SK-N-MC (cell line): Measurements from ENCODE around the gene ORM1.
"Not testable (repeated sequence)": the region's sequence is repeated elsewhere in the genome, so short reads cannot be mapped to it uniquely, and the experiment has no call there.

Source experiments
- EZH2 ChIP-seq: fragments of 200-600 bp; sonication (generic); IDR thresholded peaks from one replicate; pipeline ENCODE4 v1.6.1; 2017; ENCODE audit warnings: antibody characterized with exemption
- POLR2AphosphoS5 ChIP-seq: IDR thresholded peaks from 2 replicates; pipeline ENCODE4 v1.6.1; 2012; ENCODE audit warnings: mild to moderate bottlenecking, low read depth, low read length, borderline replicate concordance

GRCh38 chr9:114333718-114334117, 10.8 kb downstream of the ORM1 start:
- not testable (repeated sequence) for TF ChIP-seq POLR2AphosphoS5, EZH2
